Measurements from ENCODE around the gene C12orf60. TPM values are rescaled to one million over a fixed set of nuclear protein-coding genes. Genes with fewer than 3 reads are reported as not detected.

The C12orf60 gene
- total RNA-seq, 1 donor from 2014 or later = 4.9 TPM

- TF ChIP-seq CTCF (IDR thresholded peaks at IDR 0.05; ENCODE audit: insufficient read depth, low read length, poor library complexity, severe bottlenecking) = no peak
- no peaks in the 10 kb centered on the region for H3K27me3 ChIP-seq (ENCODE audit: control insufficient read depth, insufficient read depth, low read length)
- no peak for DNase-seq (ENCODE audit: low read depth)
- no peaks in the 10 kb centered on the region for H3K36me3 ChIP-seq (ENCODE audit: control insufficient read depth, insufficient read depth, low read length)
- H3K4me3 ChIP-seq (ENCODE audit: low read depth, low read length) = no peak overlapping the region
Observed at GRCh38 chr12:14767617-14768016, 35.9 kb upstream of the C12orf60 start.

- no peak for DNase-seq (ENCODE audit: low read depth)
- TF ChIP-seq CTCF (IDR thresholded peaks at IDR 0.05; ENCODE audit: insufficient read depth, low read length, poor library complexity, severe bottlenecking) = no peak
- H3K27me3 ChIP-seq (ENCODE audit: control insufficient read depth, insufficient read depth, low read length) = no peaks in the 10 kb centered on the region
- no peaks in the 10 kb centered on the region for H3K36me3 ChIP-seq (ENCODE audit: control insufficient read depth, insufficient read depth, low read length)
- peak overlapping the region; percentile 89 for H3K4me3 ChIP-seq (ENCODE audit: low read depth, low read length)
Observed at GRCh38 chr12:14768823-14769405, 34.6 kb upstream of the C12orf60 start.

GRCh38 chr12:14769466-14769968, 34.0 kb upstream of the C12orf60 start:
- Histone ChIP-seq H3K4me3 (ENCODE audit: low read depth, low read length) (peak overlapping the region; percentile 89), H3K27me3 (ENCODE audit: control insufficient read depth, insufficient read depth, low read length) (no peaks in the 10 kb centered on the region), H3K36me3 (ENCODE audit: control insufficient read depth, insufficient read depth, low read length) (no peaks in the 10 kb centered on the region)
- no peak for DNase-seq (ENCODE audit: low read depth)
- TF ChIP-seq CTCF (IDR thresholded peaks at IDR 0.05; ENCODE audit: insufficient read depth, low read length, poor library complexity, severe bottlenecking) = no peak

- peak overlapping the region; percentile 89 for H3K4me3 ChIP-seq (ENCODE audit: low read depth, low read length)
- DNase-seq (ENCODE audit: low read depth) = peak; percentile 35
- no peaks in the 10 kb centered on the region for H3K36me3 ChIP-seq (ENCODE audit: control insufficient read depth, insufficient read depth, low read length)
- H3K27me3 ChIP-seq (ENCODE audit: control insufficient read depth, insufficient read depth, low read length) = no peaks in the 10 kb centered on the region
- TF ChIP-seq CTCF (IDR thresholded peaks at IDR 0.05; ENCODE audit: insufficient read depth, low read length, poor library complexity, severe bottlenecking) = peak; percentile 87
Observed at GRCh38 chr12:14769969-14770495, 33.4 kb upstream of the C12orf60 start.

- no peak for TF ChIP-seq CTCF (IDR thresholded peaks at IDR 0.05; ENCODE audit: insufficient read depth, low read length, poor library complexity, severe bottlenecking)
- Histone ChIP-seq H3K36me3 (ENCODE audit: control insufficient read depth, insufficient read depth, low read length) (no peaks in the 10 kb centered on the region), H3K27me3 (ENCODE audit: control insufficient read depth, insufficient read depth, low read length) (no peaks in the 10 kb centered on the region), H3K4me3 (ENCODE audit: low read depth, low read length) (peak overlapping the region; percentile 89)
- DNase-seq (ENCODE audit: low read depth) = peak; percentile 77
Observed at GRCh38 chr12:14770496-14771461, 32.7 kb upstream of the C12orf60 start.

Measured in kidney epithelial cell (primary cell).